ENCODE results near the gene GTPBP4. TPM values are rescaled to one million over a fixed set of nuclear protein-coding genes. Genes with fewer than 3 reads are reported as not detected.

GTPBP4 gene
- total and polyA plus RNA-seq, 2 donors from 2014 or later, result 18.9 to 37.1 TPM

DNA sequence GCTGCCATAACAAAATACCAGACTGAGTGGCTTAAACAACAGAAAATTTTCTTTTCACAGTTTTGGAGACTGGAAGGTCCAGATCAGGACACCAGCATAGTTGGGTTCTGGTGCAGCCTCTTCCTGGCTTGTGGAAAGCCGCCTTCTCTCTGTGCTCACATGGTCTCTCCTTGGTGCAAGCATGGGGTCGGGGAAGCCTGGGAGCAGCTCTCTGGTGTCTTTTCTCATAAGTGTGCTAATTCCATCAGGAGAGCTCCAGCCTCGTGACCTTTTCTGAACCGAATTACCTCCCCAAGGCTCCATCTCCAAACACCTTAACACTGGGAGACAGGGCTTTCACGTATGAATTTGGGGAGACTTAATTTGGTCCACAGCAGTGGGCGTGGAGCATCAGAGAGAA is 4.8 kb upstream of the GTPBP4 start:
- no peak overlapping the region for H3K27ac ChIP-seq (ENCODE audit: low read depth in 2 of 2, low read length in 2 of 2)
- TF ChIP-seq, protein P1, sequence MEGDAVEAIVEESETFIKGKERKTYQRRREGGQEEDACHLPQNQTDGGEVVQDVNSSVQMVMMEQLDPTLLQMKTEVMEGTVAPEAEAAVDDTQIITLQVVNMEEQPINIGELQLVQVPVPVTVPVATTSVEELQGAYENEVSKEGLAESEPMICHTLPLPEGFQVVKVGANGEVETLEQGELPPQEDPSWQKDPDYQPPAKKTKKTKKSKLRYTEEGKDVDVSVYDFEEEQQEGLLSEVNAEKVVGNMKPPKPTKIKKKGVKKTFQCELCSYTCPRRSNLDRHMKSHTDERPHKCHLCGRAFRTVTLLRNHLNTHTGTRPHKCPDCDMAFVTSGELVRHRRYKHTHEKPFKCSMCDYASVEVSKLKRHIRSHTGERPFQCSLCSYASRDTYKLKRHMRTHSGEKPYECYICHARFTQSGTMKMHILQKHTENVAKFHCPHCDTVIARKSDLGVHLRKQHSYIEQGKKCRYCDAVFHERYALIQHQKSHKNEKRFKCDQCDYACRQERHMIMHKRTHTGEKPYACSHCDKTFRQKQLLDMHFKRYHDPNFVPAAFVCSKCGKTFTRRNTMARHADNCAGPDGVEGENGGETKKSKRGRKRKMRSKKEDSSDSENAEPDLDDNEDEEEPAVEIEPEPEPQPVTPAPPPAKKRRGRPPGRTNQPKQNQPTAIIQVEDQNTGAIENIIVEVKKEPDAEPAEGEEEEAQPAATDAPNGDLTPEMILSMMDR (IDR thresholded peaks at IDR 0.05; ENCODE audit: borderline replicate concordance, extremely low read depth, insufficient read depth), result no peak
- no peak overlapping the region for H3K9ac ChIP-seq (ENCODE audit: low read length in 3 of 3)
- H3K27me3 ChIP-seq (ENCODE audit: control insufficient read depth, insufficient read depth, low read length), result no peaks in the 10 kb centered on the region
- H3K9me3 ChIP-seq (ENCODE audit: control insufficient read depth in 2 of 3, insufficient read depth in 1 of 3, low read length in 3 of 3), result peaks cover 0 to 19% (median 4%) of the 10 kb centered on the region in 3 donors
- FAIRE-seq (no peak), DNase-seq (peak in 1 of 5 donors; percentile 10)
- intact Hi-C loops (cut with DNase I), result no loop called here
- H3K36me3 ChIP-seq (ENCODE audit: control insufficient read depth in 2 of 3, insufficient read depth in 3 of 3, low read length in 3 of 3), result no peaks in the 10 kb centered on the region
- peaks cover 0 to 9% (median 6%) of the 10 kb centered on the region in 3 donors for H3K4me1 ChIP-seq (ENCODE audit: control insufficient read depth in 2 of 3, insufficient read depth in 2 of 3, low read depth in 1 of 3, low read length in 3 of 3)
- H3K4me3 ChIP-seq (ENCODE audit: low read length in 3 of 3), result no peak overlapping the region

DNA sequence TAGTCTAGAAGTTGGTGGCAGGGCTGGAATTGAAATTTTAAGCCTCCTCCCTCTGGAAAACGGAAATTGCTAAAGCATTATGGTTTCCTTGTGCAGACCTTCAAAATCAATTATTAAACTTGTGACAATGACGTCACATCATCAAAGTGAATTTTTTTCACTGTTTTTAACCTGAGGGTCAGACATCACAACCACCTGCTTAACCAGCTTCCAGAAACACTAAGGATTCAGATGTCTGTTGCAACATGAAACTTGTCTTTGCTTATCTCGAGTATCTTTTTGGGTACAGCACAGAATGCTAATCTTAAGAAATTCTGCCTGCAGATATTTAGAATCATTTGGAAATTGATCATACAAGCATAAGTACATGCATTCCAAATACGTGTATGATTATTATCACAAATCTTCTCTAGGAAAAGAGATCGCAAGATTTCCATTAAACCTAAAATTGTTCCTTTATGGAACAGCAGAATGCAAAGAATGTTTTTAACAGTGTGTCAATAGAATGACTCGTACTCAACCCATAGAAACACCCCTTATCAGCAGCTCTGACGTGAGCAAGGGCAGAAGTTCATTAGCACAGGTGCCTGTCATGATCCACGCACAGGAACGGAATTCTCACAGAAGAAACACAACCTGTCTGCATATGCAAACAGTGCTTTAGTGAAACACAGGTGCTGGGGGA is 4.1 kb upstream of the GTPBP4 start:
- H3K9me3 ChIP-seq (ENCODE audit: control insufficient read depth in 2 of 3, insufficient read depth in 1 of 3, low read length in 3 of 3), result peaks cover 0 to 14% (median 4%) of the 10 kb centered on the region in 3 donors
- H3K27me3 ChIP-seq (ENCODE audit: control insufficient read depth, insufficient read depth, low read length), result no peaks in the 10 kb centered on the region
- peaks cover 0 to 9% (median 7%) of the 10 kb centered on the region in 3 donors for H3K4me1 ChIP-seq (ENCODE audit: control insufficient read depth in 2 of 3, insufficient read depth in 2 of 3, low read depth in 1 of 3, low read length in 3 of 3)
- no peak for FAIRE-seq
- TF ChIP-seq, protein P1 (IDR thresholded peaks at IDR 0.05; ENCODE audit: borderline replicate concordance, extremely low read depth, insufficient read depth), result no peak
- intact Hi-C loops (cut with DNase I), result no loop called here
- no peak overlapping the region for H3K4me3 ChIP-seq (ENCODE audit: low read length in 3 of 3)
- DNase-seq, result peak in 2 of 5 donors; percentile 8 to 11
- H3K27ac ChIP-seq (ENCODE audit: low read depth in 2 of 2, low read length in 2 of 2), result no peak overlapping the region
- H3K9ac ChIP-seq (ENCODE audit: low read length in 3 of 3), result peak overlapping the region in 1 of 3 donors; percentile 15
- H3K36me3 ChIP-seq (ENCODE audit: control insufficient read depth in 2 of 3, insufficient read depth in 3 of 3, low read length in 3 of 3), result no peaks in the 10 kb centered on the region

DNA sequence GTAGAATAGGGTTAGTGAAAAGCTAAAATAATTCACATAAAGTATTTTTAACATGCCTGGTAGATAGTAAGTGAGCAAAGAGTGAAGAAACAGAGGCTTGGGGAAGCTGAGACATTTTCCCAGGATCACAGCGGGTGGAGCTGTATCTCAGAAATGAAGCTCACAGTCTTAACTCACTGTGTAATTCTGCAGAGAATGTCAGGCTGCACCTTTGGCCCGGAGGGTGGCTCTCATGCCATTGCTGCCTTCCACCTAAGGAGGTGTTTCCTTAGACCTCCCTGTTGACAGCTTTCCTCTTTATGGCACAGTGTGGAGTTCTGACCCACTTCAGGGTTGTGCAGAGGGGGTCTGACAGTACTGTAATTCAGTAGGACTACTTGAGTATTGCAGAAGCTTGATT is 2.9 kb upstream of the GTPBP4 start:
- no peak overlapping the region for H3K4me3 ChIP-seq (ENCODE audit: low read length in 3 of 3)
- H3K4me1 ChIP-seq (ENCODE audit: control insufficient read depth in 2 of 3, insufficient read depth in 2 of 3, low read depth in 1 of 3, low read length in 3 of 3), result peaks cover 0 to 13% (median 10%) of the 10 kb centered on the region in 3 donors
- no peak overlapping the region for H3K9ac ChIP-seq (ENCODE audit: low read length in 3 of 3)
- peaks cover 0 to 7% (median 0%) of the 10 kb centered on the region in 3 donors for H3K9me3 ChIP-seq (ENCODE audit: control insufficient read depth in 2 of 3, insufficient read depth in 1 of 3, low read length in 3 of 3)
- no peaks in the 10 kb centered on the region for H3K27me3 ChIP-seq (ENCODE audit: control insufficient read depth, insufficient read depth, low read length)
- no peaks in the 10 kb centered on the region for H3K36me3 ChIP-seq (ENCODE audit: control insufficient read depth in 2 of 3, insufficient read depth in 3 of 3, low read length in 3 of 3)
- TF ChIP-seq, protein P1 (IDR thresholded peaks at IDR 0.05; ENCODE audit: borderline replicate concordance, extremely low read depth, insufficient read depth), result no peak
- intact Hi-C loops (cut with DNase I), result no loop called here
- FAIRE-seq (no peak), DNase-seq (no peak)
- no peak overlapping the region for H3K27ac ChIP-seq (ENCODE audit: low read depth in 2 of 2, low read length in 2 of 2)
